Glomerular visceral epithelial cell (primary cell): ENCODE measurements around the gene ARHGAP26.
A peak's percentile ranks its signal among the peaks of the same experiment; 100 is the strongest.
"Not testable (repeated sequence)": the region's sequence is repeated elsewhere in the genome, so short reads cannot be mapped to it uniquely, and the experiment has no call there.

Experiments used
- DNase-seq: peaks from one replicate; pipeline ENCODE4 v3.0.0-alpha.2; 2016; ENCODE audit errors: extremely low spot score

Gene ARHGAP26

GRCh38 chr5:142902186-142902965, 132.2 kb downstream of the ARHGAP26 start:
- no peak for DNase-seq

GRCh38 chr5:142904416-142904815, 134.2 kb downstream of the ARHGAP26 start:
- peak; percentile 58 for DNase-seq

DNA sequence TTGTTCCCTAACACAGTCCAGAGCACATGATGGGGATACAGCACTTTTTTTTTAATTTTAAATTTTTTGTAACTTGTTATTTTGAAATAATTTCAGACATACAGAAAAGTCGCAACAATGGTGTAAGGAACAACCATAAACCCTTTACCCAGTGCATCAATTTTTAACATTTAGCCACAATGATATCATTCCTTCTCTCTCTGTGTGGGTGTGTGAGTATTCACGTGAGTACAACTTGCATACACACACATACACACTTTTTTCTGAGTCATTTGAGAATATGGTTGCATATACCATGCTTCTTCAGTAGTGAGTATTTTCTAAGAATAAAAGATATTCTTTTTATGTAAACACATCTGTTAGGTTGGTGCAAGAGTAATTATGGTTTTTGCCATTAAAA, 135.2 kb downstream of the ARHGAP26 start:
- no peak for DNase-seq

DNA sequence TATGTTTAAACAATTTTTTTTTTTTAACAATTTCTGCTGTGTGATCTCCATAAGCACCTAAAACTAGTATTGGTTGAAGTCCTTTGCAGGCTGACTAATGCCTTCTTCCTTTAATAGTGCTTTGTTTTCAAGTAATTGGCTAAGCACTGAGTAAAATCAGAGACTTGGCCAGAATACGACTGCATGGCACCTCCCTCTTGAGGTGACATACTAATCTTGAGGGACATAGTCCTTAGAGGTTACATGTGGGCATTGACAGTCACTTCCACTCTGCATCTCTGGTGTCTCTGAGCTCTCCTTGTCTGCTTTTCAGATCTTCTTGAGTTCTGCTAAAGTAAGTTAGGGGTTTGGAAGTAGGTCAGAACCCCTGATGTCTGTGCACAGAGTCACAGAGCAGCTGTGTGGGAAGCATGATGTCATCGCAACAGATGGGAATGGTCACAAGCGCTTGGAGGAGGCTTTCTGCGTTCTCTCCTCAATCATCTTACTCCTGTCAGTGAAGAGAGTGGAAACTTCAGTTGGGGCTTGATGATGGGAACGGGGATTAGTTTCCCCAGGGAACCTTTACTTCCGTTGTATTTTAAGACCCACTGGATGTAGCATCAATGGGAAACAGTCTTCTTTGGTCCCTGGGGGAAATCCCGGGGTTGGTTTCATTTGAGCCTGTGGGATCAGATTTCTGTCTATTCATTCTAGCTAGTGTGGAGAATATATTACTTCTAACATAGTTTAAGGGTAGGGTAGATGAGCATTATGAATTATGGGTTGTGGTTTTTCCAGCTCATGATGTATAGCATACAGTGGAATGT, 136.9 kb downstream of the ARHGAP26 start:
- no peak for DNase-seq

DNA sequence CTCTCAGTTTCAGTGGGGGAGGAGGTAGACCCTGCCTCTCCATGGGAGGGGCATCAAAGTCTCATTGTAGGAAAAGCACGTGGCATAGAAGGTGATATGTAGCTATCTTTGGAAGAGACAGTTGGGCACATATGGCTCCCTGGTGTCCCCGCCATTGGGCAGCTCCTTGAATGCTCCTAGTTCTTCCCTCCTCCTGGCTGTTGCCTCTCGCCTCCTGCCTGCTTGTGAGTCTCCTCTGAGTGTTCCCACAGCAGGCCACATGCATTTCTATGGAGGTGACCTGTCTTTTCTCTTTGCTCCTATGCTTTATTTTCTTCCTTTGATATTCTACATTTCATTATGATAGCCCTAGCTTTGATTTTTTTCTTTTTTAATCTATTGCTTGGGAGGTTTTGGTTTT, 138.5 kb downstream of the ARHGAP26 start:
- DNase-seq = no peak

DNA sequence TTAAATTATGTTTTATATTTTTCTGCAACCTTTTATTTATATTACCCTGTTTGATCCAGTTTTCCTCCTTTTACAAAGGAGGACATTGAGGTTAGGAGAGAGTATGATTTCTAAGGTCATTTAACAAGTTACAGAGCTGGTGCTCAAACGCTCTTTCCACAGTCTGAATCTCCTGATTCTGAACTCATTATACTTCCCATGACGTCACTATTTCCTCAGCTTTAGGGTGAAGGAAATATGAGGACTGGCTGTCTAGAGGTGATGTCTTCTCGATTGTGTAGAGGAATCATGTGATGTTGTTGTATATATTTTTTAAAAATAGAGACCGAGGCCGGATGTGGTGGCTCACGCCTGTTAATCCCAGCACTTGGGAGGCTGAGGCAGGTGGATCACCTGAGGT, 140.0 kb downstream of the ARHGAP26 start:
- DNase-seq = no peak

- DNase-seq = no peak
Observed at GRCh38 chr5:142911170-142911569, 141.0 kb downstream of the ARHGAP26 start.

DNA sequence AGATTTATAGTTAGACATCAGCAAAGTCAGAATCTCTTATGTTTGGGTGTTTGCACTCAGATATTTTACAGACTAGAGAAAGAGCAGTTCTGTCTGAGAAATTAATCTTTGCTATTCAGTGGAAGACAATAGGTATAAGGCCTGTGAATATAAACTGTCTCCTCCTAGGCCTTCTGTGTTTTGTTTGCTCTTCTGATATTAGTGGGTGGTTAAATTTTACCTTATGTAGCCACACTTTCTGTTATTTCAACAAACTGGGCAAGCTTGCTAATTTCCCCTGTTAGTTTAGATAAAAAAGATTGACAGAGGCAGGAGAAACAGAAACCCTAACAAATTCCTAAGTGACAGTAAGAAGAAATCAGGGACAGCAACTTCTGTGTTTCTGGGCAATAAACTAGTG, 141.6 kb downstream of the ARHGAP26 start:
- no peak for DNase-seq

DNA sequence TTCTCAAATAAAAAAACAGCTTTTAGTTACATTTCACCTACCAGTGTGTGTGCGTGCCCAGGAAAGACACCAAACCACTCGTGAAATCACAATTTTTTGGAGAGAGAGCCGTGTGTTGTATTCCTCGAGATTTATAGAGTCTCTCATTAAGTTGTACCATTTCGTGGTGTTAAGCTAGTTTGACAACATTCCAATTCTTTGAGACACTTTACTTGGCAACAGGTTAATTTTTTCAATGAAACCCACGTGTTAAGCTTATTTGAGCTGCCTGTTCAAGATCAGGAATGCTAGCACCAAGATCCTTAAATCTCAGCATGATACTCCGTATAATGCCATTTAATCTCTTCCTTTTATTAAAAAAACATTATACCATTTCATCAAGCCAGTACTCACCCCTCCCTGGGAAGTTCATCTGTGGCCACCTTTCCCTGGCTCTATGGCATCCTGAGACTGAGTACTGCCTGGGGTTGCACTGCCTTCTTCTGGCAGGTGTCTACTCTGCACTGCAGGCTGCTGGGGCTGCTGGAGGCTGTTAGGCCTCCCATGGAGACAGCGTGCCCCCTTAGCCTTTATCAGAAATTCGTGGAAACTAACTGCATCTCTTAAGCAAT, 143.7 kb downstream of the ARHGAP26 start:
- no peak for DNase-seq

GRCh38 chr5:142915038-142915437, 144.9 kb downstream of the ARHGAP26 start:
- no peak for DNase-seq

DNA sequence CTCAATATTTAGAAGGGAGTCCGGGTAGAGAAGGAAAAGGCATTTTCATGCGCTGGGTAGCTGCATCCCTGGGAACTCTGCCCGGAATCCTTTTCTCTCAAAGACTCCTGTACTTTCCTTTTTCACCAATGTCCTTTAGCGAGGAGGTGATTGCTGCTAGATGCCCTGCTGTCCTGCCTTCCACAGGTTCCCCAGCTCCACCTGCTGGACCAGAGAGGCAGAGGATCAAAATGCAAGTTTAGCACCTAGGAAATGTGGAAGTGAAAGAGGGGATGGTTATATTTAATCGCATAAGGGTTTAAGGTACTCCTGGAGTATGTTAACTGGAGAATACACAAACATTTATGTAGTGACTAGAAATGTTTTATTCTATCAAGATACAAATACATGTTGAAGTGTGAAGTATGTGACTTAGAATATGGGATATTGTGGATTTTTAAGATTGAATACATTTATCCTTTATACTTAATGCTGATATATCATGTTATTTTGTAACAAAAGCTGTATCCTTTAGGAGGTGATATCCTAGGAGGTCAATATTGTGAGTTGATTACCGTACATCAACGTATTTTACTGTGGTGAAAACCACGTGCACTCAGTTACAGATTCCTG, 145.7 kb downstream of the ARHGAP26 start:
- peak; percentile 58 for DNase-seq

GRCh38 chr5:142918959-142919635, 148.9 kb downstream of the ARHGAP26 start:
- no peak for DNase-seq

GRCh38 chr5:142920849-142921612, 150.9 kb downstream of the ARHGAP26 start:
- no peak for DNase-seq

DNA sequence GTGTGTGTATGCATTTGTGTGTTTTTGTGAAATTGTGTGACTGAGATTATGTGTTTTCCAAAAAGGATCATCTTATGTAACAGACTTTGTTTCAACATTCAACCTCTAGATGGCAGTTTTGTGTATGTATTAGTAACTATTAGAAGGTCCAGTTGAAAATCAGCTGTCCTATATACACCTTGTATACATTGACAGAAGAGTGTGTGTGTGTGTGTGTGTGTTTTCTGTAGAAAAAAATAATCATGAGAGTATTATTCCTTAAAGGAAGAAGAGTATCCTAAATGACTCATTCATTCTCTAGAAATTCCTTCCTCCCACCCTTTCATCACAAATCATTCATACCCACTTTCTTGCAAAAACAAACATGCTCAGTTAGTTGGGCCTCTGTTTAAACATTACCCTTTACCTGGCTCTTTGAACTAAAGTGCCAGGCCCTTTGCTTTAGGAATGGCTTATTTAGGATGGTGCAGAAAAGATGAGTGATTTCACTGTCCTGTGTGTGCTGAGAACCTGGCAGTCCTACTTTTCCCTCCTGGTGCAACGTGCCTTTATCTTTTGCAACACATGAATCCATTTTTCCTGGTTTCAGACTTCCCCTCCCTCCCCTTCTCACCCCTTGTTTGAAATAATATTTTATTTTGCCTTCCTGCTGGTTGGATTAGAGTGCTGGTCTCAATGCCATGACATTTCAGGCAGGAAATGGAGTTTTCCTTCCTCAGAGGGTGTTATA, 152.2 kb downstream of the ARHGAP26 start:
- peak; percentile 36 for DNase-seq

GRCh38 chr5:142924135-142924883, 154.1 kb downstream of the ARHGAP26 start:
- peak; percentile 17 for DNase-seq

GRCh38 chr5:142925795-142926194, 155.6 kb downstream of the ARHGAP26 start:
- DNase-seq = peak; percentile 22

- no peak for DNase-seq
Observed at GRCh38 chr5:142926549-142926948, 156.4 kb downstream of the ARHGAP26 start.

- DNase-seq = not testable (repeated sequence)
Observed at GRCh38 chr5:142928999-142929398, 158.8 kb downstream of the ARHGAP26 start.

DNA sequence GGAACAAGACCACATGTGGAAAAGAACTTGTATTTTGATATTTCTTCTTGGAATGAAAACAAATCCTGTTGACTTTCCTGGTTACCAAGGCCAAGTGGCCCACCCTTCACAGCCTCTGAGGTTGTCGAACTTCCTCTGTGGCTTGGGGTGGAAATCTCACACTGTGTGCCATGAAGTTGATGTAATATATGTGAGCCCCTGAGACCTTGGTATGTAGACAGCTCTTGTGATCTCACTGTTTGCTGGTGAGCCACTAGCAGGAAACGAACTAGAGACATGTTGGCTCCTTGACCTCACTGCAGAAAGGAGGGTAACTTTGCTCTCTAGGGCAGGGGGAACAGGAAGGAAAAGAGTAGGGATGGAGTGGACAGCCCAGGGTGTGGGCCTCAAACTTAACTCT, 159.4 kb downstream of the ARHGAP26 start:
- no peak for DNase-seq
